OCI-LY7 (cell line): ENCODE measurements around the gene KCNQ1.

Experiments
- EZH2phosphoT487 ChIP-seq: fragments of 200-600 bp; sonication (generic); IDR thresholded peaks from 2 replicates; pipeline ENCODE4 v1.6.1; 2018; ENCODE audit warnings: low read depth, borderline replicate concordance, mild to moderate bottlenecking, mixed run types, antibody characterized with exemption, low read length, moderate library complexity, mixed read lengths
- TF ChIP-seq, protein P1 (sequence below): fragments of 200-600 bp; sonication (generic); conservative IDR thresholded peaks from 2 replicates; pipeline ENCODE4 v1.5.1; 2014; ENCODE audit warnings: mild to moderate bottlenecking, antibody characterized with exemption, low read length, moderate library complexity, mixed read lengths

DNA sequence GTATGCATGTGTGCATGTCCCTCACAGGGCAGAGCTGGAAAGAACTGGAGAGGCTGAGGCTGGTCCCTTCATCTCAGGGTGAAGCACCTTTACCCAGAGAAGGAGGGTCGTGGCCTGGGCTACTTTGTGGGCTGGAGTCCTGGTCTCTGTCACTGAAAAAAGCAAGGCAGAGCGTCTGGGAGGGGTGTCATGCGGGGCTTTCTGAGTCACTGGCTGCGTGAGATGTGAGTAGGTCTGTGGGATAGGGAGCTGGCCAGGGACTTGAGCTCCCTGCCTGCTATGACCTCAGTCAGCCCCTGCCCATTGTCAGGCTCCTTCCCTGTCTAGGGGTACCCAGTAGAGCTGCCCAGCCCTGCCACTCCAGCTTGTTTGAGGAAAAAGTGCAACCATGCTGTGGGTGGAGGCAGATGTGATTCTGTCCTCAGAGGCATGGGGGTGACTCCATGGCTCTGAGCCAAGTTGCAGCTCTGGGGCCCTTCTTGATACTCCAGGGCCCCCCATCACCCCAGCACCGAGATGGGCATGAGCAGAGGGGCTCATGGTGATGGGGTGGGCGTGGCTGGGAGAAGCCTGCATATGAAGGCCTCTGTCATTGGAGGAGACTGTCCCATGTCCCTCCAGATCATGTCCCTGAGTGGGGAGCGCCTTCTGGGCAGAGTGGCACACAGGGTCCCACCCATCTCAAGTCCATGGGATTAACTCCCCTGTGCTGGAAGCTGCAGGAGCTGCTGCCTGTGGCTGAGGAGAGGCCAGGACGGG, 27.8 kb downstream of the KCNQ1 start:
- TF ChIP-seq, protein P1, sequence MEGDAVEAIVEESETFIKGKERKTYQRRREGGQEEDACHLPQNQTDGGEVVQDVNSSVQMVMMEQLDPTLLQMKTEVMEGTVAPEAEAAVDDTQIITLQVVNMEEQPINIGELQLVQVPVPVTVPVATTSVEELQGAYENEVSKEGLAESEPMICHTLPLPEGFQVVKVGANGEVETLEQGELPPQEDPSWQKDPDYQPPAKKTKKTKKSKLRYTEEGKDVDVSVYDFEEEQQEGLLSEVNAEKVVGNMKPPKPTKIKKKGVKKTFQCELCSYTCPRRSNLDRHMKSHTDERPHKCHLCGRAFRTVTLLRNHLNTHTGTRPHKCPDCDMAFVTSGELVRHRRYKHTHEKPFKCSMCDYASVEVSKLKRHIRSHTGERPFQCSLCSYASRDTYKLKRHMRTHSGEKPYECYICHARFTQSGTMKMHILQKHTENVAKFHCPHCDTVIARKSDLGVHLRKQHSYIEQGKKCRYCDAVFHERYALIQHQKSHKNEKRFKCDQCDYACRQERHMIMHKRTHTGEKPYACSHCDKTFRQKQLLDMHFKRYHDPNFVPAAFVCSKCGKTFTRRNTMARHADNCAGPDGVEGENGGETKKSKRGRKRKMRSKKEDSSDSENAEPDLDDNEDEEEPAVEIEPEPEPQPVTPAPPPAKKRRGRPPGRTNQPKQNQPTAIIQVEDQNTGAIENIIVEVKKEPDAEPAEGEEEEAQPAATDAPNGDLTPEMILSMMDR: no peak
- no peak for TF ChIP-seq EZH2phosphoT487
